ENCODE results near the gene CTBP1. TPM values are rescaled to one million over a fixed set of nuclear protein-coding genes. Genes with fewer than 3 reads are reported as not detected.

Gene CTBP1
- polyA plus RNA-seq, 3 donors, result 21.3 to 226 (median 42.1) TPM

- Histone ChIP-seq H4K20me1 (ENCODE audit: insufficient read depth, low read length) (peaks cover 37% of the 10 kb centered on the region), H2AFZ (ENCODE audit: insufficient read depth, low read depth, low read length, poor library complexity, severe bottlenecking) (peak overlapping the region; percentile 87), H3K27me3 (ENCODE audit: control insufficient read depth in 2 of 2, insufficient read depth in 2 of 2, low read length in 2 of 2) (no peaks in the 10 kb centered on the region), H3K4me3 (replicated peaks in 1 of 3; ENCODE audit: low read depth in 2 of 3, low read length in 3 of 3) (peak overlapping the region; percentile 62 to 81 (median 79)), H3K9me3 (replicated peaks in 1 of 2; ENCODE audit: control insufficient read depth in 1 of 2, insufficient read depth in 1 of 2, low read length in 2 of 2) (peaks cover 28 to 31% of the 10 kb centered on the region in 2 donors), H3K4me1 (ENCODE audit: control insufficient read depth in 1 of 2, insufficient read depth in 2 of 2, low read length in 2 of 2) (peaks cover 31 to 40% of the 10 kb centered on the region in 2 donors), H3K36me3 (replicated peaks in 1 of 2; ENCODE audit: control insufficient read depth in 1 of 2, insufficient read depth in 2 of 2, low read length in 2 of 2) (no peaks in the 10 kb centered on the region), H3K4me2 (replicated peaks; ENCODE audit: extremely low read depth, low read length, poor library complexity, severe bottlenecking) (peak overlapping the region; percentile 94), H3K27ac (ENCODE audit: low read depth in 1 of 2, low read length in 2 of 2) (peak overlapping the region; percentile 81 to 88), H3K79me2 (ENCODE audit: insufficient read depth, low read length) (peaks cover 48% of the 10 kb centered on the region), H3K9ac (ENCODE audit: insufficient read depth, low read length, poor library complexity, severe bottlenecking) (peak overlapping the region; percentile 92)
- H3K4me3 Mint-ChIP-seq, result peak overlapping the region; percentile 83 to 88
- peaks cover 19 to 35% (median 32%) of the 10 kb centered on the region in 7 donors for H3K9me3 Mint-ChIP-seq
- TF ChIP-seq, protein P1, sequence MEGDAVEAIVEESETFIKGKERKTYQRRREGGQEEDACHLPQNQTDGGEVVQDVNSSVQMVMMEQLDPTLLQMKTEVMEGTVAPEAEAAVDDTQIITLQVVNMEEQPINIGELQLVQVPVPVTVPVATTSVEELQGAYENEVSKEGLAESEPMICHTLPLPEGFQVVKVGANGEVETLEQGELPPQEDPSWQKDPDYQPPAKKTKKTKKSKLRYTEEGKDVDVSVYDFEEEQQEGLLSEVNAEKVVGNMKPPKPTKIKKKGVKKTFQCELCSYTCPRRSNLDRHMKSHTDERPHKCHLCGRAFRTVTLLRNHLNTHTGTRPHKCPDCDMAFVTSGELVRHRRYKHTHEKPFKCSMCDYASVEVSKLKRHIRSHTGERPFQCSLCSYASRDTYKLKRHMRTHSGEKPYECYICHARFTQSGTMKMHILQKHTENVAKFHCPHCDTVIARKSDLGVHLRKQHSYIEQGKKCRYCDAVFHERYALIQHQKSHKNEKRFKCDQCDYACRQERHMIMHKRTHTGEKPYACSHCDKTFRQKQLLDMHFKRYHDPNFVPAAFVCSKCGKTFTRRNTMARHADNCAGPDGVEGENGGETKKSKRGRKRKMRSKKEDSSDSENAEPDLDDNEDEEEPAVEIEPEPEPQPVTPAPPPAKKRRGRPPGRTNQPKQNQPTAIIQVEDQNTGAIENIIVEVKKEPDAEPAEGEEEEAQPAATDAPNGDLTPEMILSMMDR (IDR thresholded peaks at IDR 0.05), result no peak
- peak; percentile 75 to 83 (median 82) for DNase-seq
- peaks cover 40% of the 10 kb centered on the region for H3K4me1 Mint-ChIP-seq
- under 1% methylated on average over 86 of the region's 86 CpGs for WGBS (ENCODE audit: insufficient coverage)
- peak overlapping the region; percentile 76 to 93 (median 89) for H3K27ac Mint-ChIP-seq
- peaks cover 0 to 19% of the 10 kb centered on the region in 2 donors for H3K36me3 Mint-ChIP-seq
- intact Hi-C loops (cut with micrococcal nuclease), result loop anchor here (2.0 to 5.0 kb wide), 6 partner anchors 38 to 623 kb away; partner anchors contain the start of genes NSD2 (in 2 of the 2), UVSSA (in 2 of the 2) and MAEA (in 1 of the 2)
- peaks cover 0 to 6% (median 0%) of the 10 kb centered on the region in 3 donors for H3K27me3 Mint-ChIP-seq (ENCODE audit: low read depth in 3 of 3)
Observed at GRCh38 chr4:1249148-1249730, 309 bp upstream of the CTBP1 start.

DNA sequence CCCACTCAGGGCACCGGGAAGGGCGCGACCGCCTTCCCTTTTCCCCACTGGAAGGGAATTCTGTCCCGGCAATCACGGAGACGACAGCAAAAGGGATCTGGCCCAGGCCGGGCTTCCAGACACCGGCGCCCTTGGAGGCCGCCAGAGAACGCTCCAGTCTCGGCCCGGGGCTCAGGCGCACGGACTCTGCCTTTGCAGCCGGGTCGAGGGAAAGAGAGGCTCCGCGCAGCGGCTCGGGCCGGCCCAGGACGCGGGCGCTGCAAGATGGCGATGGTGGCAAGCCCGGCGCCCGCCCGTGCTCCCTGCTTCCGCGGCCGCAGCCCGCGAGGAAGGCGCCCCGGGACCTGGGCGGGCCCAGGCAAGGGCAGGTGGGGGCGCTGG lies 1.1 kb downstream of the CTBP1 start:
- Histone ChIP-seq H3K9me3 (replicated peaks in 1 of 2; ENCODE audit: control insufficient read depth in 1 of 2, insufficient read depth in 1 of 2, low read length in 2 of 2) (peaks cover 14 to 17% of the 10 kb centered on the region in 2 donors), H2AFZ (ENCODE audit: insufficient read depth, low read depth, low read length, poor library complexity, severe bottlenecking) (peak overlapping the region; percentile 40), H3K9ac (ENCODE audit: insufficient read depth, low read length, poor library complexity, severe bottlenecking) (peak overlapping the region; percentile 85), H3K36me3 (replicated peaks in 1 of 2; ENCODE audit: control insufficient read depth in 1 of 2, insufficient read depth in 2 of 2, low read length in 2 of 2) (no peaks in the 10 kb centered on the region), H3K79me2 (ENCODE audit: insufficient read depth, low read length) (peaks cover 62% of the 10 kb centered on the region), H3K27ac (ENCODE audit: low read depth in 1 of 2, low read length in 2 of 2) (peak overlapping the region; percentile 90 to 93), H4K20me1 (ENCODE audit: insufficient read depth, low read length) (peaks cover 51% of the 10 kb centered on the region), H3K27me3 (ENCODE audit: control insufficient read depth in 2 of 2, insufficient read depth in 2 of 2, low read length in 2 of 2) (no peaks in the 10 kb centered on the region), H3K4me2 (replicated peaks; ENCODE audit: extremely low read depth, low read length, poor library complexity, severe bottlenecking) (peak overlapping the region; percentile 76), H3K4me3 (replicated peaks in 1 of 3; ENCODE audit: low read depth in 2 of 3, low read length in 3 of 3) (peak overlapping the region; percentile 83 to 94 (median 86)), H3K4me1 (ENCODE audit: control insufficient read depth in 1 of 2, insufficient read depth in 2 of 2, low read length in 2 of 2) (peaks cover 31 to 40% of the 10 kb centered on the region in 2 donors)
- Mint-ChIP-seq H3K9me3 (peaks cover 7 to 21% (median 19%) of the 10 kb centered on the region in 7 donors), H3K4me3 (peak overlapping the region; percentile 91 to 94), H3K27ac (peak overlapping the region; percentile 33 to 94 (median 89)), H3K4me1 (peaks cover 47% of the 10 kb centered on the region), H3K27me3 (ENCODE audit: low read depth in 3 of 3) (peaks cover 0 to 4% (median 0%) of the 10 kb centered on the region in 3 donors), H3K36me3 (peaks cover 0 to 22% of the 10 kb centered on the region in 2 donors)
- TF ChIP-seq, protein P1 (IDR thresholded peaks at IDR 0.05), result no peak
- DNase-seq, result peak in 1 of 3 donors; percentile 10
- intact Hi-C loops (cut with micrococcal nuclease), result loop anchor here (2.0 to 5.0 kb wide), 6 partner anchors 39 to 624 kb away; partner anchors contain the start of genes NSD2 (in 2 of the 2), UVSSA (in 2 of the 2) and MAEA (in 1 of the 2)
- WGBS (ENCODE audit: insufficient coverage), result under 1% methylated on average over 40 of the region's 40 CpGs
